HepG2 (cell line): ENCODE data around the gene FAM9B. TPM values are rescaled to one million over a fixed set of nuclear protein-coding genes. Genes with fewer than 3 reads are reported as not detected.

Experiments
- CHD4 ChIP-seq: fragments of 200-600 bp; sonication (generic); IDR thresholded peaks from 2 replicates; pipeline ENCODE4 v1.7.0; 2017; ENCODE audit warnings: mild to moderate bottlenecking, low read length, borderline replicate concordance
- DNMT1 ChIP-seq: sonication (generic); formaldehyde crosslinking; IDR thresholded peaks from 2 replicates; pipeline ENCODE4 v1.5.1; 2020; ENCODE audit warnings: mild to moderate bottlenecking, missing genetic modification reagents
- KDM1A ChIP-seq: IDR thresholded peaks from 2 replicates; pipeline ENCODE4 v1.6.1; 2016; ENCODE audit warnings: missing compliant biosample characterization
- MXD4 ChIP-seq: IDR thresholded peaks from 2 replicates; pipeline ENCODE4 v1.6.1; 2016; ENCODE audit warnings: mild to moderate bottlenecking, missing biosample characterization, missing genetic modification reagents
- PRPF4 ChIP-seq: fragments of 200-400 bp; formaldehyde crosslinking; IDR thresholded peaks from 2 replicates; pipeline ENCODE4 v1.6.1; 2016; ENCODE audit warnings: low read length, low read depth; ENCODE audit not compliant: poor library complexity, severe bottlenecking
- UBTF ChIP-seq: sonication (generic); formaldehyde crosslinking; IDR thresholded peaks from 2 replicates; pipeline ENCODE4 v1.4.0; 2020; ENCODE audit warnings: mild to moderate bottlenecking, missing genetic modification reagents
- ZNF772 ChIP-seq: sonication (generic); formaldehyde crosslinking; IDR thresholded peaks from 2 replicates; pipeline ENCODE4 v1.5.0; 2020; ENCODE audit warnings: mild to moderate bottlenecking, missing genetic modification reagents
- polyA plus RNA-seq, 8 experiments: library from polyadenylated mRNA; depleted of rRNA in 3 of 8; stranded (reverse) in 7 of 8; unstranded in 1 of 8; fragments of >200 nt; fragmentation: Illumina TruSeq in 4 of 8; extraction: Trizol in 4 of 8; gene quantifications; 2 replicates each; pipeline versions ENCODE4 v1.2.1 to v1.2.3, GENCODE V29; 2011 to 2016; ENCODE audit warnings: low read depth in 4 of 8, missing spikeins in 1 of 8, mixed read lengths in 1 of 8; ENCODE audit not compliant: insufficient read depth in 1 of 8
- total RNA-seq, 5 experiments: library from RNA; depleted of rRNA; stranded (reverse); fragments of >200 nt; fragmentation: Illumina TruSeq; extraction: Trizol; gene quantifications; 2 replicates each; pipeline ENCODE4 v1.2.3, GENCODE V29; 2016; ENCODE audit warnings: low read depth in 1 of 5
- TF ChIP-seq, protein P1 (sequence below): sonication (generic); formaldehyde crosslinking; IDR thresholded peaks from 2 replicates; pipeline ENCODE4 v1.8.1; 2023; ENCODE audit warnings: missing genetic modification reagents, inconsistent platforms, borderline replicate concordance
- TF ChIP-seq, protein P2 (sequence below): IDR thresholded peaks from 2 replicates; pipeline ENCODE4 v1.6.1; 2016
- TF ChIP-seq, protein P3 (sequence below): IDR thresholded peaks from 2 replicates; pipeline ENCODE4 v1.6.1; 2018; ENCODE audit warnings: missing genetic modification reagents
- TF ChIP-seq, protein P4 (sequence below): sonication (generic); formaldehyde crosslinking; IDR thresholded peaks from 2 replicates; pipeline ENCODE4 v1.4.0; 2020; ENCODE audit warnings: mild to moderate bottlenecking, missing genetic modification reagents
- TF ChIP-seq, protein P5 (sequence below): sonication (generic); formaldehyde crosslinking; IDR thresholded peaks from 2 replicates; pipeline ENCODE4 v1.5.1; 2020; ENCODE audit warnings: missing genetic modification reagents, mild to moderate bottlenecking, borderline replicate concordance

Gene FAM9B
- total and polyA plus RNA-seq, 2 of the 13 experiments (the other 11 are each of a cell fraction or from before 2014, with no cell fraction given), result not detected

GRCh38 chrX:9033586-9033985 lies 341 bp downstream of the FAM9B start (continued):
- TF ChIP-seq, protein P1, sequence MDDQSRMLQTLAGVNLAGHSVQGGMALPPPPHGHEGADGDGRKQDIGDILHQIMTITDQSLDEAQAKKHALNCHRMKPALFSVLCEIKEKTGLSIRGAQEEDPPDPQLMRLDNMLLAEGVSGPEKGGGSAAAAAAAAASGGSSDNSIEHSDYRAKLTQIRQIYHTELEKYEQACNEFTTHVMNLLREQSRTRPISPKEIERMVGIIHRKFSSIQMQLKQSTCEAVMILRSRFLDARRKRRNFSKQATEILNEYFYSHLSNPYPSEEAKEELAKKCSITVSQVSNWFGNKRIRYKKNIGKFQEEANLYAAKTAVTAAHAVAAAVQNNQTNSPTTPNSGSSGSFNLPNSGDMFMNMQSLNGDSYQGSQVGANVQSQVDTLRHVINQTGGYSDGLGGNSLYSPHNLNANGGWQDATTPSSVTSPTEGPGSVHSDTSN, result no peak
- no peak for TF ChIP-seq MXD4 (CRISPR knock-in tag)
- TF ChIP-seq, protein P2, sequence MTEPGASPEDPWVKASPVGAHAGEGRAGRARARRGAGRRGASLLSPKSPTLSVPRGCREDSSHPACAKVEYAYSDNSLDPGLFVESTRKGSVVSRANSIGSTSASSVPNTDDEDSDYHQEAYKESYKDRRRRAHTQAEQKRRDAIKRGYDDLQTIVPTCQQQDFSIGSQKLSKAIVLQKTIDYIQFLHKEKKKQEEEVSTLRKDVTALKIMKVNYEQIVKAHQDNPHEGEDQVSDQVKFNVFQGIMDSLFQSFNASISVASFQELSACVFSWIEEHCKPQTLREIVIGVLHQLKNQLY (CRISPR knock-in tag), result no peak
- TF ChIP-seq, protein P3, sequence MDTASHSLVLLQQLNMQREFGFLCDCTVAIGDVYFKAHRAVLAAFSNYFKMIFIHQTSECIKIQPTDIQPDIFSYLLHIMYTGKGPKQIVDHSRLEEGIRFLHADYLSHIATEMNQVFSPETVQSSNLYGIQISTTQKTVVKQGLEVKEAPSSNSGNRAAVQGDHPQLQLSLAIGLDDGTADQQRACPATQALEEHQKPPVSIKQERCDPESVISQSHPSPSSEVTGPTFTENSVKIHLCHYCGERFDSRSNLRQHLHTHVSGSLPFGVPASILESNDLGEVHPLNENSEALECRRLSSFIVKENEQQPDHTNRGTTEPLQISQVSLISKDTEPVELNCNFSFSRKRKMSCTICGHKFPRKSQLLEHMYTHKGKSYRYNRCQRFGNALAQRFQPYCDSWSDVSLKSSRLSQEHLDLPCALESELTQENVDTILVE, result no peak
- TF ChIP-seq, protein P4, sequence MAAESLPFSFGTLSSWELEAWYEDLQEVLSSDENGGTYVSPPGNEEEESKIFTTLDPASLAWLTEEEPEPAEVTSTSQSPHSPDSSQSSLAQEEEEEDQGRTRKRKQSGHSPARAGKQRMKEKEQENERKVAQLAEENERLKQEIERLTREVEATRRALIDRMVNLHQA (CRISPR knock-in tag), result no peak
- no peak for TF ChIP-seq CHD4
- TF ChIP-seq DNMT1 (CRISPR knock-in tag), result no peak
- TF ChIP-seq ZNF772 (CRISPR knock-in tag), result no peak
- TF ChIP-seq UBTF (CRISPR knock-in tag), result no peak
- TF ChIP-seq KDM1A, result no peak
- TF ChIP-seq, protein P5, sequence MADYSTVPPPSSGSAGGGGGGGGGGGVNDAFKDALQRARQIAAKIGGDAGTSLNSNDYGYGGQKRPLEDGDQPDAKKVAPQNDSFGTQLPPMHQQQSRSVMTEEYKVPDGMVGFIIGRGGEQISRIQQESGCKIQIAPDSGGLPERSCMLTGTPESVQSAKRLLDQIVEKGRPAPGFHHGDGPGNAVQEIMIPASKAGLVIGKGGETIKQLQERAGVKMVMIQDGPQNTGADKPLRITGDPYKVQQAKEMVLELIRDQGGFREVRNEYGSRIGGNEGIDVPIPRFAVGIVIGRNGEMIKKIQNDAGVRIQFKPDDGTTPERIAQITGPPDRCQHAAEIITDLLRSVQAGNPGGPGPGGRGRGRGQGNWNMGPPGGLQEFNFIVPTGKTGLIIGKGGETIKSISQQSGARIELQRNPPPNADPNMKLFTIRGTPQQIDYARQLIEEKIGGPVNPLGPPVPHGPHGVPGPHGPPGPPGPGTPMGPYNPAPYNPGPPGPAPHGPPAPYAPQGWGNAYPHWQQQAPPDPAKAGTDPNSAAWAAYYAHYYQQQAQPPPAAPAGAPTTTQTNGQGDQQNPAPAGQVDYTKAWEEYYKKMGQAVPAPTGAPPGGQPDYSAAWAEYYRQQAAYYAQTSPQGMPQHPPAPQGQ (CRISPR knock-in tag), result no peak
- TF ChIP-seq PRPF4, result no peak
